Spleen (tissue), 7 donors: Measurements from ENCODE around the gene LDAH.

Experiments
- CTCF ChIP-seq, 11 experiments: fragments of 200-600 bp in 7 of 11; fragments of 450-650 bp in 4 of 11; sonication (generic) in 4 of 11; IDR thresholded peaks in 8 of 11; conservative IDR thresholded peaks in 3 of 11; 1 replicate in 7 of 11; 2 replicates in 4 of 11; pipeline versions ENCODE4 v1.4.0 to v1.8.0; 2016 to 2021; ENCODE audit warnings: antibody characterized with exemption in 11 of 11, inconsistent platforms in 4 of 11, mild to moderate bottlenecking in 1 of 11
- POLR2AphosphoS5 ChIP-seq, 3 donors: sonication (generic); formaldehyde crosslinking; IDR thresholded peaks; one replicate each; pipeline ENCODE4 v1.5.1; 2017; ENCODE audit warnings: antibody characterized with exemption in 3 of 3
- donor health status: DM: no; HTN: no; CAD: no; lungs with moderate emphysema.
- donor health status: DM: no; HTN: no; CAD: no.
- donor health status: DM: no; HTN: no; CAD: no.

- no peak for TF ChIP-seq CTCF (IDR thresholded peaks at IDR 0.05 in 8 of 11, conservative IDR thresholded peaks at IDR 0.05 in 3 of 11)
- no peak for TF ChIP-seq POLR2AphosphoS5 (IDR thresholded peaks at IDR 0.05)
Measured at GRCh38 chr2:20757405-20758090, 65.4 kb downstream of the LDAH start.
